HCT116 (cell line): ENCODE results near the gene COX7A2L. TPM values are rescaled to one million over a fixed set of nuclear protein-coding genes. Genes with fewer than 3 reads are reported as not detected.

Experiments
- ATAC-seq: fragments of 200-7000 bp; cut with Tn5 transposase; 2 replicates; pipeline ENCODE4 v1.9.1; 2020; ENCODE audit warnings: mild to moderate bottlenecking, moderate library complexity
- BruUV-seq: library from RNA; stranded (reverse); fragments of 400-500 nt; replicated peaks from 2 replicates; lab custom pipeline; 2021; lab: Mats Ljungman, UMichigan
- CTCF ChIA-PET: fragments of 300-600 bp; sonication (Branson Sonifier 250); formaldehyde crosslinking; loops from one replicate; lab custom pipeline; 2021; ENCODE audit warnings: antibody characterized with exemption; lab: Charles Lee
- POLR2A ChIA-PET: fragments of 300-600, 350-600 bp; sonication (Branson Sonifier 250); formaldehyde crosslinking; loops from one replicate; lab custom pipeline; 2021; ENCODE audit warnings: antibody characterized with exemption; lab: Charles Lee
- RAD21 ChIA-PET, 2 experiments: fragments of 300-600 bp; sonication (Branson Sonifier 250); formaldehyde crosslinking; loops; one replicate each; lab custom pipeline; 2023; ENCODE audit warnings: low total read pairs in 2 of 2; ENCODE audit not compliant: uncharacterized antibody in 2 of 2, unreplicated experiment in 2 of 2, low non-redundant PET in 1 of 2; lab: Charles Lee
- DNase-seq: peaks from one replicate; pipeline ENCODE4 v3.0.0-alpha.2; 2010; ENCODE audit warnings: low read depth, low spot score
- H2AFZ ChIP-seq: fragments of 200-600 bp; shearing (Covaris generic), sonication (generic); 2 replicates; pipeline ENCODE4 v1.6.1; 2017; ENCODE audit warnings: low read depth, mixed run types, mixed read lengths, antibody characterized with exemption, low read length; ENCODE audit not compliant: poor library complexity, severe bottlenecking
- H3K27ac ChIP-seq: 2 replicates; pipeline ENCODE4 v1.5.1; 2012; ENCODE audit warnings: low read depth, low read length
- H3K27me3 ChIP-seq: fragments of 200-600 bp; sonication (generic); 2 replicates; pipeline ENCODE4 v1.6.1; 2016; ENCODE audit warnings: mixed run types, low read length, mixed read lengths; ENCODE audit not compliant: insufficient read depth
- H3K36me3 ChIP-seq, 2 experiments: fragments of 200-500 bp in 1 of 2; fragments of 200-600 bp in 1 of 2; sonication (Bioruptor generic) in 1 of 2; sonication (generic) in 1 of 2; 2 replicates each; pipeline versions ENCODE4 v1.5.1 to v1.6.1; 2014 to 2016; ENCODE audit warnings: low read length in 2 of 2, inconsistent platforms in 1 of 2, mixed read lengths in 1 of 2, mixed run types in 1 of 2; ENCODE audit not compliant: insufficient read depth in 2 of 2, control insufficient read depth in 1 of 2
- H3K4me1 ChIP-seq, 2 experiments: fragments of 200-600 bp in 1 of 2; sonication (generic) in 1 of 2; 2 replicates each; pipeline versions ENCODE4 v1.5.1 to v1.6.1; 2012 to 2017; ENCODE audit warnings: low read length in 2 of 2, inconsistent platforms in 1 of 2, mild to moderate bottlenecking in 1 of 2, mixed read lengths in 1 of 2, mixed run types in 1 of 2, moderate library complexity in 1 of 2; ENCODE audit not compliant: insufficient read depth in 2 of 2, control insufficient read depth in 1 of 2
- H3K4me2 ChIP-seq: fragments of 200-600 bp; sonication (generic); 2 replicates; pipeline ENCODE4 v1.6.1; 2017; ENCODE audit warnings: mixed run types, low read length, mixed read lengths
- H3K4me3 ChIP-seq, 2 experiments: fragments of 200-600 bp in 1 of 2; sonication (generic) in 1 of 2; replicated peaks in 1 of 2; 2 replicates each; pipeline ENCODE4 v1.5.1; 2011 to 2016; ENCODE audit warnings: low read length in 2 of 2, control low read depth in 1 of 2, low read depth in 1 of 2, mild to moderate bottlenecking in 1 of 2, mixed read lengths in 1 of 2, mixed run types in 1 of 2
- H3K79me2 ChIP-seq: fragments of 200-600 bp; sonication (generic); 2 replicates; pipeline ENCODE4 v1.6.1; 2017; ENCODE audit warnings: mild to moderate bottlenecking, mixed run types, low read length, moderate library complexity, mixed read lengths; ENCODE audit not compliant: insufficient read depth
- H3K9ac ChIP-seq: fragments of 200-600 bp; sonication (generic); 2 replicates; pipeline ENCODE4 v1.6.1; 2016; ENCODE audit warnings: low read length, mixed read lengths
- H3K9me2 ChIP-seq: fragments of 200-600 bp; sonication (generic), shearing (Covaris generic); 2 replicates; pipeline ENCODE4 v1.6.1; 2017; ENCODE audit warnings: mixed run types, mild to moderate bottlenecking, moderate library complexity; ENCODE audit not compliant: insufficient read depth
- H3K9me3 ChIP-seq, 2 experiments: fragments of 200-500 bp in 1 of 2; fragments of 200-600 bp in 1 of 2; sonication (Bioruptor generic) in 1 of 2; sonication (generic) in 1 of 2; 2 replicates each; pipeline ENCODE4 v1.6.1; 2014 to 2017; ENCODE audit warnings: low read length in 2 of 2, mixed read lengths in 2 of 2, inconsistent platforms in 1 of 2, low read depth in 1 of 2, mild to moderate bottlenecking in 1 of 2, mixed run types in 1 of 2, moderate library complexity in 1 of 2; ENCODE audit not compliant: control insufficient read depth in 1 of 2, insufficient read depth in 1 of 2
- H4K20me1 ChIP-seq: fragments of 200-600 bp; sonication (generic), shearing (Covaris generic); 2 replicates; pipeline ENCODE4 v1.6.1; 2017; ENCODE audit warnings: mixed run types, mild to moderate bottlenecking, moderate library complexity; ENCODE audit not compliant: insufficient read depth
- ATF3 ChIP-seq: IDR thresholded peaks from 2 replicates; pipeline ENCODE4 v1.6.1; 2012
- CEBPB ChIP-seq: IDR thresholded peaks from 2 replicates; pipeline ENCODE4 v1.6.1; 2012; ENCODE audit warnings: low read depth
- CTCF ChIP-seq, 3 experiments: fragments of 200-600 bp in 1 of 3; sonication (generic) in 1 of 3; IDR thresholded peaks in 2 of 3; conservative IDR thresholded peaks in 1 of 3; 2 replicates each; pipeline ENCODE4 v1.5.1; 2012 to 2017; ENCODE audit warnings: low read depth in 2 of 3, low read length in 2 of 3, antibody characterized with exemption in 1 of 3, borderline replicate concordance in 1 of 3, control low read depth in 1 of 3, mild to moderate bottlenecking in 1 of 3, mixed read lengths in 1 of 3, mixed run types in 1 of 3, moderate library complexity in 1 of 3; ENCODE audit not compliant: insufficient read depth in 1 of 3
- EGR1 ChIP-seq: IDR thresholded peaks from 2 replicates; pipeline ENCODE4 v1.6.1; 2012; ENCODE audit warnings: low read depth
- EZH2phosphoT487 ChIP-seq: fragments of 200-600 bp; IDR thresholded peaks from 2 replicates; pipeline ENCODE4 v1.6.1; 2018; ENCODE audit warnings: antibody characterized with exemption, borderline replicate concordance
- JUND ChIP-seq: IDR thresholded peaks from 2 replicates; pipeline ENCODE4 v1.6.1; 2012
- MAX ChIP-seq: IDR thresholded peaks from 2 replicates; pipeline ENCODE4 v1.6.1; 2012
- POLR2A ChIP-seq: IDR thresholded peaks from 2 replicates; pipeline ENCODE4 v1.7.0; 2011; ENCODE audit warnings: borderline replicate concordance; ENCODE audit not compliant: insufficient read depth, insufficient read length; ENCODE audit errors: extremely low read depth
- SP1 ChIP-seq: IDR thresholded peaks from 2 replicates; pipeline ENCODE4 v1.6.1; 2012; ENCODE audit warnings: low read depth
- YY1 ChIP-seq: IDR thresholded peaks from 2 replicates; pipeline ENCODE4 v1.6.1; 2011; ENCODE audit warnings: low read length, low read depth, moderate library complexity, mild to moderate bottlenecking; ENCODE audit not compliant: insufficient replicate concordance; ENCODE audit errors: extremely low read depth
- ZBTB33 ChIP-seq: IDR thresholded peaks from 2 replicates; pipeline ENCODE4 v1.6.1; 2011; ENCODE audit warnings: mild to moderate bottlenecking, low read length, moderate library complexity; ENCODE audit not compliant: insufficient replicate concordance; ENCODE audit errors: extremely low read depth
- ZNF274 ChIP-seq: fragments of 200-500 bp; sonication (Bioruptor generic); IDR thresholded peaks from 2 replicates; pipeline ENCODE4 v1.6.1; 2014; ENCODE audit warnings: mild to moderate bottlenecking, low read depth, low read length, inconsistent platforms
- intact Hi-C: fragments of 100-400 bp; cut with micrococcal nuclease; formaldehyde crosslinking; loops from 2 replicates; pipeline ENCODE4 v1.10.0; 2022
- total RNA-seq: library from RNA; stranded (reverse); gene quantifications from one replicate; pipeline ENCODE4 v1.2.1, GENCODE V29; 2021; ENCODE audit not compliant: unreplicated experiment

Gene COX7A2L
- total RNA-seq, 1 experiment from 2014 or later, result 104 TPM

GRCh38 chr2:42345986-42346385 lies 15.0 kb downstream of the COX7A2L start:
- intact Hi-C loops, result no loop called here
- no TSS peak for BruUV-seq
- Histone ChIP-seq H3K9me3 (no peaks in the 10 kb centered on the region), H3K79me2 (peaks cover 56% of the 10 kb centered on the region), H3K4me3 (no peak overlapping the region), H3K36me3 (no peaks in the 10 kb centered on the region), H3K27me3 (no peaks in the 10 kb centered on the region), H4K20me1 (no peaks in the 10 kb centered on the region), H3K27ac (no peak overlapping the region), H2AFZ (no peak overlapping the region), H3K9ac (no peak overlapping the region), H3K9me2 (no peaks in the 10 kb centered on the region), H3K4me2 (no peak overlapping the region), H3K4me1 (peaks cover 4 to 16% of the 10 kb centered on the region in 2 experiments; a peak in 3 of 4 replicates)
- CTCF ChIA-PET, result no interaction called here
- RAD21 ChIA-PET, result no interaction called here
- ATAC-seq (no peak), DNase-seq (no peak)
- POLR2A ChIA-PET, result no interaction called here
- TF ChIP-seq JUND, result no peak
- TF ChIP-seq YY1, result no peak
- TF ChIP-seq ZBTB33, result no peak
- no peak for TF ChIP-seq ATF3
- no peak for TF ChIP-seq SP1
- TF ChIP-seq CEBPB, result no peak
- TF ChIP-seq ZNF274, result no peak
- no peak for TF ChIP-seq CTCF (IDR thresholded peaks at IDR 0.05 in 2 of 3, conservative IDR thresholded peaks at IDR 0.05 in 1 of 3; ENCODE audit: borderline replicate concordance in 1 of 3, insufficient read depth in 1 of 3, low read depth in 2 of 3, low read length in 2 of 3)
- no peak for TF ChIP-seq EZH2phosphoT487
- TF ChIP-seq EGR1, result no peak
- no peak for TF ChIP-seq MAX
- TF ChIP-seq POLR2A, result no peak
